SK-N-SH (cell line): ENCODE results near the gene RIPK4. TPM values are rescaled to one million over a fixed set of nuclear protein-coding genes. Genes with fewer than 3 reads are reported as not detected.

Source experiments
- CTCF ChIA-PET: fragments of 300-600, 350-600 bp; formaldehyde crosslinking; extraction: SDS; loops from one replicate; lab custom pipeline; 2021; lab: Yijun Ruan, JAX
- POLR2A ChIA-PET: fragments of 350-600 bp; sonication (Branson Sonifier 250); formaldehyde crosslinking; extraction: SDS; loops from one replicate; lab custom pipeline; 2020; ENCODE audit warnings: antibody characterized with exemption, inconsistent platforms; lab: Yijun Ruan, JAX
- DNase-seq: peaks from one replicate; pipeline ENCODE4 v3.0.0; 2012
- H2AFZ ChIP-seq: fragments of 200-600 bp; sonication (generic); 2 replicates; pipeline ENCODE4 v1.8.1; 2016; ENCODE audit warnings: antibody characterized with exemption, mild to moderate bottlenecking, low read depth
- H3F3A ChIP-seq: fragments of 200-600 bp; sonication (generic); replicated peaks from 2 replicates; pipeline ENCODE3; 2016; ENCODE audit warnings: antibody characterized with exemption, mild to moderate bottlenecking; ENCODE audit not compliant: insufficient read depth
- H3K27ac ChIP-seq, 2 experiments: fragments of 200-500 bp in 1 of 2; fragments of 200-600 bp in 1 of 2; sonication (Bioruptor generic) in 1 of 2; sonication (generic), shearing (Covaris generic) in 1 of 2; 2 replicates each; pipeline versions ENCODE4 v1.5.1 to v1.6.1; 2014 to 2016; ENCODE audit warnings: low read depth in 2 of 2, inconsistent platforms in 1 of 2, low read length in 1 of 2, mild to moderate bottlenecking in 1 of 2, mixed read lengths in 1 of 2
- H3K27me3 ChIP-seq: fragments of 200-600 bp; sonication (generic), shearing (Covaris generic); 2 replicates; pipeline ENCODE4 v1.6.1; 2016; ENCODE audit warnings: mixed run types; ENCODE audit not compliant: insufficient read depth
- H3K36me3 ChIP-seq, 2 experiments: fragments of 200-500 bp in 1 of 2; fragments of 200-600 bp in 1 of 2; sonication (Bioruptor generic) in 1 of 2; sonication (generic) in 1 of 2; replicated peaks in 1 of 2; 2 replicates each; pipeline versions ENCODE3 to v1.5.1; 2014 to 2016; ENCODE audit warnings: low read length in 1 of 2, mild to moderate bottlenecking in 1 of 2; ENCODE audit not compliant: insufficient read depth in 2 of 2, control insufficient read depth in 1 of 2
- H3K4me1 ChIP-seq, 2 experiments: fragments of 200-500 bp in 1 of 2; fragments of 200-600 bp in 1 of 2; sonication (Bioruptor generic) in 1 of 2; sonication (generic), shearing (Covaris generic) in 1 of 2; 2 replicates each; pipeline versions ENCODE4 v1.5.1 to v1.6.1; 2014 to 2016; ENCODE audit warnings: low read depth in 1 of 2, low read length in 1 of 2, mixed run types in 1 of 2; ENCODE audit not compliant: insufficient read depth in 2 of 2, control insufficient read depth in 1 of 2
- H3K4me2 ChIP-seq: fragments of 200-600 bp; sonication (generic), shearing (Covaris generic); 2 replicates; pipeline ENCODE4 v1.6.1; 2017; ENCODE audit warnings: mixed run types
- H3K4me3 ChIP-seq, 2 experiments: fragments of 200-500 bp in 1 of 2; fragments of 200-600 bp in 1 of 2; sonication (Bioruptor generic) in 1 of 2; sonication (generic), shearing (Covaris generic) in 1 of 2; 2 replicates each; pipeline versions ENCODE4 v1.5.1 to v1.8.1; 2014 to 2016; ENCODE audit warnings: low read depth in 2 of 2, inconsistent platforms in 1 of 2, low read length in 1 of 2, mild to moderate bottlenecking in 1 of 2, mixed read lengths in 1 of 2, moderate library complexity in 1 of 2
- H3K79me2 ChIP-seq: fragments of 200-600 bp; sonication (generic); 2 replicates; pipeline ENCODE4 v1.8.1; 2017; ENCODE audit warnings: mild to moderate bottlenecking; ENCODE audit not compliant: insufficient read depth
- H3K9ac ChIP-seq: fragments of 200-600 bp; sonication (generic); 2 replicates; pipeline ENCODE4 v1.6.1; 2017; ENCODE audit warnings: mixed run types
- H3K9me2 ChIP-seq: fragments of 200-600 bp; sonication (generic); 2 replicates; pipeline ENCODE4 v1.6.1; 2017; ENCODE audit warnings: mixed run types
- H3K9me3 ChIP-seq: fragments of 200-600 bp; sonication (generic); 2 replicates; pipeline ENCODE4 v1.6.1; 2017; ENCODE audit warnings: mixed run types, mild to moderate bottlenecking, moderate library complexity
- H4K20me1 ChIP-seq: fragments of 200-600 bp; sonication (generic); 2 replicates; pipeline ENCODE4 v1.6.1; 2017; ENCODE audit warnings: mild to moderate bottlenecking, mixed run types; ENCODE audit not compliant: insufficient read depth
- ELF1 ChIP-seq: IDR thresholded peaks from 2 replicates; pipeline ENCODE4 v1.4.0; 2012
- EP300 ChIP-seq, 2 experiments: IDR thresholded peaks; 2 replicates each; pipeline versions ENCODE4 v1.4.0 to v1.6.1; 2012; ENCODE audit warnings: borderline replicate concordance in 1 of 2, low read depth in 1 of 2, low read length in 1 of 2
- FOSL2 ChIP-seq: IDR thresholded peaks from 2 replicates; pipeline ENCODE4 v1.4.0; 2012; ENCODE audit warnings: low read depth, mild to moderate bottlenecking, moderate library complexity, borderline replicate concordance
- FOXM1 ChIP-seq: IDR thresholded peaks from 2 replicates; pipeline ENCODE4 v1.4.0; 2012; ENCODE audit warnings: low read depth, mild to moderate bottlenecking
- JUND ChIP-seq: IDR thresholded peaks from 2 replicates; pipeline ENCODE4 v1.4.0; 2012
- NFIC ChIP-seq: IDR thresholded peaks from 2 replicates; pipeline ENCODE4 v1.4.0; 2012; ENCODE audit warnings: borderline replicate concordance
- RXRA ChIP-seq: IDR thresholded peaks from 2 replicates; pipeline ENCODE4 v1.4.0; 2012; ENCODE audit warnings: low read depth, mild to moderate bottlenecking, borderline replicate concordance
- SIN3A ChIP-seq: IDR thresholded peaks from 2 replicates; pipeline ENCODE4 v1.6.1; 2012; ENCODE audit warnings: low read depth, mild to moderate bottlenecking, low read length, moderate library complexity, borderline replicate concordance
- ZBTB33 ChIP-seq: IDR thresholded peaks from 2 replicates; pipeline ENCODE4 v1.4.0; 2012; ENCODE audit warnings: low read depth, borderline replicate concordance
- WGBS: methylation state at CpG from one replicate; pipeline ENCODE4 v1.1.6; 2017; ENCODE audit warnings: low lambda C conversion rate; 5-methylcytosine and 5-hydroxymethylcytosine counted together
- polyA plus RNA-seq, 3 experiments: library from polyadenylated mRNA; depleted of rRNA; stranded (reverse); fragments of >200 nt; gene quantifications; 2 replicates each; pipeline ENCODE4 v1.2.3, GENCODE V29; 2012

RIPK4 gene
- polyA plus RNA-seq, 1 of the 3 experiments (the other 2 are of a cell fraction): 11.0 TPM

DNA sequence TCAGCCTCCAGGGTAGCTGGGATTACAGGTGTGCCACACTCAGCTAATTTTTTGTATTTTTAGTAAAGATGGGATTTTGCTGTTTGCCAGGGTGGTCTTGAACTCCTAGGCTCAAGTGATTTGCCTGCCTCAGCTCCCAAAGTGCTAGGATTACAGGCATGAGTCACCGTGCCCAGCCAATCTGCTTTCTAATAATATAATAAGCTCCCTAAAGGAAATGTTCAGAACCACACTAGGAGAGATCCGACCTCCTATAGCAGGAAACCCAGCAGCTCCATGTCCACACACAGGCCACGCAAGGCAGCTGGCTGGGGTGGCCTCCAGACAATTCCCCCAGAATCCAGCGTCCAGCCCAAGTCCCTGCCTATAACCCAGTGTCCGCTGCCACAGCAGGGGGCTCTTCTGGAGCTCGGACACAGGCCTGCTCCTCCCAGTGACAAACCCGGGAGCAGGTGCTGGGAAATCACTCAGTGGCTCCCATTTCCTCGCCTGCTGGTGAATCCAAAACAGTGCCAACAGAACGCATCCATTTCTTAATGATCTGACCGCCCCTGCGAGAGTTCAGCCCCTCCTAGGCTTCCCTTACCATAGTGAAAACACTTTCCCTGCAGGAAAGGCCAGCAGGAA is 7.5 kb downstream of the RIPK4 start:
- H3K9me2 ChIP-seq: no peaks in the 10 kb centered on the region
- 0 out of 2 replicates have a peak, but pooled peaks cover 5% of the 10 kb centered on the region for H3K79me2 ChIP-seq
- H2AFZ ChIP-seq: no peak overlapping the region
- ChIA-PET CTCF (interaction anchor here (0.6 kb wide), 2 partner anchors 16 to 591 kb away, joined by 3 read pairs; no protein-coding TSS in a partner anchor), POLR2A (no interaction called here)
- TF ChIP-seq FOSL2 (peak; percentile 13; the same call in 1 of the 2 replicates), NFIC (no peak), JUND (0 out of 2 replicates have a peak, but pooled peaks have one; percentile 5)
- no peak overlapping the region for H3K27ac ChIP-seq
- H3K9me3 ChIP-seq: no peaks in the 10 kb centered on the region
- 86% methylated on average over 9 of the region's 11 CpGs for WGBS
- H3K9ac ChIP-seq: no peak overlapping the region
- H3K36me3 ChIP-seq: no peaks in the 10 kb centered on the region
- H3K4me2 ChIP-seq: no peak overlapping the region
- DNase-seq: no peak
- H3F3A ChIP-seq: no peaks in the 10 kb centered on the region
- H4K20me1 ChIP-seq: no peaks in the 10 kb centered on the region
- H3K27me3 ChIP-seq: no peaks in the 10 kb centered on the region
- H3K4me1 ChIP-seq: peaks cover 0 to 10% of the 10 kb centered on the region in 2 experiments; a peak in 2 of 4 replicates
- H3K4me3 ChIP-seq: no peak overlapping the region

- CTCF ChIA-PET: interaction anchor here (0.6 kb wide), 1 partner anchor 592 kb away, joined by 3 read pairs; no protein-coding TSS in a partner anchor
- no peaks in the 10 kb centered on the region for H3F3A ChIP-seq
- H3K27me3 ChIP-seq: no peaks in the 10 kb centered on the region
- WGBS: 72% methylated on average over 5 of the region's 5 CpGs
- no peak overlapping the region for H2AFZ ChIP-seq
- H3K27ac ChIP-seq: no peak overlapping the region
- no peak for TF ChIP-seq NFIC
- no peak for TF ChIP-seq EP300 (IDR thresholded peaks at IDR 0.05; ENCODE audit: borderline replicate concordance in 1 of 2, low read depth in 1 of 2, low read length in 1 of 2)
- no peak for TF ChIP-seq SIN3A
- no peak for TF ChIP-seq ELF1
- TF ChIP-seq FOXM1: no peak
- no peak for TF ChIP-seq RXRA
- no peak for TF ChIP-seq ZBTB33
- TF ChIP-seq, all 33 proteins: peak for 0
- no peak for DNase-seq
- H3K36me3 ChIP-seq: no peaks in the 10 kb centered on the region
- H3K9me2 ChIP-seq: no peaks in the 10 kb centered on the region
- POLR2A ChIA-PET: no interaction called here
- 0 out of 2 replicates have a peak, but pooled peaks cover 3% of the 10 kb centered on the region for H3K79me2 ChIP-seq
- H3K4me3 ChIP-seq: no peak overlapping the region
- H3K9me3 ChIP-seq: no peaks in the 10 kb centered on the region
- no peak overlapping the region for H3K4me2 ChIP-seq
- H3K4me1 ChIP-seq: peaks cover 0 to 18% of the 10 kb centered on the region in 2 experiments; a peak in 2 of 4 replicates
- H3K9ac ChIP-seq: no peak overlapping the region
- H4K20me1 ChIP-seq: no peaks in the 10 kb centered on the region
Observed at GRCh38 chr21:41758550-41758949, 8.3 kb downstream of the RIPK4 start.
